Measurements from ENCODE around the gene NUMBL.

NUMBL gene

DNA sequence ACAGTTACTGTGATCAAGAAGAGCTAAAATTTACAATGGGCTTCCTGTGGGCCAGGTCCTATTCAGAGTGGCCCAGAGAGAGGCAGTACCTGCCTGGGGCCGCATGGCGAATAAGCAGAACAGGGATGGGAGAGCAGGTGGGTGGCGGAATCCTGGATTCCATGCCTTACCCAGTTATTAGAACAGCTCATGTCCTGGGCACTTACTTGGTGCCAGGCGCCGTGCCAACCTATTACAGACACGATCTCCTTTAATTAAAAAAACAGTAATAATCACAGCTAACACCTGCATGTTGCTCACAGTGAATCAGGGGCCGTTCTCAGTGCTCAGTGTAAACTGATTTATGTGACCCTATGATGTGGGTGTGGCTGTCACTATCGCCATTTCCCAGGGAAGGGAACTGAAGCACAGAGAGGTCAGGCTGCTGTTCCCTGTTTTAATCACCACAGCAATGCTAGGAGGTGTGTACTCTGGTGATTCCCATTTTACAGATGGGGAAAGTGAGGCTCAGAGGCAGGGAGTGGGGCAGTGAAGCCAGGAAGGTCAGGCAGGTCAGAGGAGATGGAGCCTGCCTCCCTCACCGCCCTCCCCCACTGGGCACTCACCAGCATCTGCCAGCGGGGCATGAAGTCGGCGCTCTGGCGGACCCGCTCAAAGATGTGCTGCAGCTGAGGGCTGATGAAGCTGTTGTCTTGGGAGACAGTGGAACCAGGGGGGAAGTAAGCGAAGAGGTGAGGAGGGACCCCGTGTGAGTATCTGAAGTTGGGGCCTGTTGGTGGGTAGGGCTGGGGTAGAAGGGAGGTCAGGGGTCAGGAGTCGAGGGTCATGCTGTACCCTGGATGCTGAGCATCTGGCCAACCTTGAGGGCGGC is 14.3 kb upstream of the NUMBL start:
- DNase-seq (ENCODE audit: low read depth) = no peak
- no peak overlapping the region for H3K4me3 ChIP-seq (ENCODE audit: low read depth, low read length)

GRCh38 chr19:40703029-40703755 is 12.7 kb upstream of the NUMBL start:
- no peak overlapping the region for H3K4me3 ChIP-seq (ENCODE audit: low read depth, low read length)
- no peak for TF ChIP-seq CTCF (IDR thresholded peaks at IDR 0.05; ENCODE audit: insufficient read depth, low read depth, low read length, missing control alignments)
- DNase-seq (ENCODE audit: low read depth) = no peak

More for the DNA sequence above, 14.3 kb upstream of the NUMBL start:
- no peak for TF ChIP-seq CTCF (IDR thresholded peaks at IDR 0.05; ENCODE audit: insufficient read depth, low read depth, low read length, missing control alignments)

GRCh38 chr19:40702337-40703012 is 12.0 kb upstream of the NUMBL start:
- TF ChIP-seq CTCF (IDR thresholded peaks at IDR 0.05; ENCODE audit: insufficient read depth, low read depth, low read length, missing control alignments) = no peak
- no peak overlapping the region for H3K4me3 ChIP-seq (ENCODE audit: low read depth, low read length)
- DNase-seq (ENCODE audit: low read depth) = no peak

- TF ChIP-seq CTCF (IDR thresholded peaks at IDR 0.05; ENCODE audit: insufficient read depth, low read depth, low read length, missing control alignments) = no peak
- H3K4me3 ChIP-seq (ENCODE audit: low read depth, low read length) = no peak overlapping the region
- DNase-seq (ENCODE audit: low read depth) = no peak
Measured at GRCh38 chr19:40701758-40702157, 11.3 kb upstream of the NUMBL start.

- TF ChIP-seq CTCF (IDR thresholded peaks at IDR 0.05; ENCODE audit: insufficient read depth, low read depth, low read length, missing control alignments) = no peak
- DNase-seq (ENCODE audit: low read depth) = no peak
- no peak overlapping the region for H3K4me3 ChIP-seq (ENCODE audit: low read depth, low read length)
Measured at GRCh38 chr19:40700083-40700482, 9.6 kb upstream of the NUMBL start.

GRCh38 chr19:40697007-40697406 is 6.6 kb upstream of the NUMBL start:
- no peak for DNase-seq (ENCODE audit: low read depth)
- no peak for TF ChIP-seq CTCF (IDR thresholded peaks at IDR 0.05; ENCODE audit: insufficient read depth, low read depth, low read length, missing control alignments)
- no peak overlapping the region for H3K4me3 ChIP-seq (ENCODE audit: low read depth, low read length)

All from GM12865 (cell line).